Coronary artery (tissue), 2 donors: ENCODE measurements around the gene TAOK3.

Experiments used
- DNase-seq: peaks from one replicate; pipeline ENCODE4 v3.0.0-alpha.2; 2017; ENCODE audit warnings: low spot score
- H3K27ac ChIP-seq, 2 donors: fragments of 200-600 bp; sonication (generic); one replicate each; pipeline ENCODE4 v1.5.1; 2016 to 2019
- H3K4me3 ChIP-seq: fragments of 200-600 bp; sonication (generic); 2 replicates; pipeline ENCODE4 v1.5.1; 2016; ENCODE audit warnings: mild to moderate bottlenecking, moderate library complexity
- TF ChIP-seq, protein P1 (sequence below): fragments of 200-600 bp; sonication (generic); IDR thresholded peaks from one replicate; pipeline ENCODE4 v1.5.1; 2019; ENCODE audit warnings: antibody characterized with exemption

The TAOK3 gene

DNA sequence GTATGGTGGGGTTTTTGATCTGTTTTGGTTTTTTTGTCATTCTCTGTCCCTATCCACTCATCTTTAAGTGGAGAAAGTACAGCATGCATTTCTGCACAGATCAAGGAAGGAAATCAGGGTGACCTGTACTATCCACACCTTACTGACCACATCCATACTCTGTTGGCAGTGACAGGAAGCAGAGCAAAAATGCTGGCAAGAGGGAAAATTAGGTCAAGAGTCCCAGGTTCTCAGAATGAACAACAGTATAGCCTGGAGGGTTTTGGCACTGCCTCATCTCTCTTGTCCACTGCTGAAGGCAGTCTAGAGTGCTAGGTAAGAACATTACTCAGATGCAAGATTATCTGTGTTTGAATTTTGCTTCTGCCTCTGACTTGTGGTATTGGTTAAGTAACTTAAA, 70.7 kb downstream of the TAOK3 start:
- H3K27ac ChIP-seq: no peak overlapping the region
- no peak overlapping the region for H3K4me3 ChIP-seq
- no peak for DNase-seq
- TF ChIP-seq, protein P1, sequence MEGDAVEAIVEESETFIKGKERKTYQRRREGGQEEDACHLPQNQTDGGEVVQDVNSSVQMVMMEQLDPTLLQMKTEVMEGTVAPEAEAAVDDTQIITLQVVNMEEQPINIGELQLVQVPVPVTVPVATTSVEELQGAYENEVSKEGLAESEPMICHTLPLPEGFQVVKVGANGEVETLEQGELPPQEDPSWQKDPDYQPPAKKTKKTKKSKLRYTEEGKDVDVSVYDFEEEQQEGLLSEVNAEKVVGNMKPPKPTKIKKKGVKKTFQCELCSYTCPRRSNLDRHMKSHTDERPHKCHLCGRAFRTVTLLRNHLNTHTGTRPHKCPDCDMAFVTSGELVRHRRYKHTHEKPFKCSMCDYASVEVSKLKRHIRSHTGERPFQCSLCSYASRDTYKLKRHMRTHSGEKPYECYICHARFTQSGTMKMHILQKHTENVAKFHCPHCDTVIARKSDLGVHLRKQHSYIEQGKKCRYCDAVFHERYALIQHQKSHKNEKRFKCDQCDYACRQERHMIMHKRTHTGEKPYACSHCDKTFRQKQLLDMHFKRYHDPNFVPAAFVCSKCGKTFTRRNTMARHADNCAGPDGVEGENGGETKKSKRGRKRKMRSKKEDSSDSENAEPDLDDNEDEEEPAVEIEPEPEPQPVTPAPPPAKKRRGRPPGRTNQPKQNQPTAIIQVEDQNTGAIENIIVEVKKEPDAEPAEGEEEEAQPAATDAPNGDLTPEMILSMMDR: no peak

DNA sequence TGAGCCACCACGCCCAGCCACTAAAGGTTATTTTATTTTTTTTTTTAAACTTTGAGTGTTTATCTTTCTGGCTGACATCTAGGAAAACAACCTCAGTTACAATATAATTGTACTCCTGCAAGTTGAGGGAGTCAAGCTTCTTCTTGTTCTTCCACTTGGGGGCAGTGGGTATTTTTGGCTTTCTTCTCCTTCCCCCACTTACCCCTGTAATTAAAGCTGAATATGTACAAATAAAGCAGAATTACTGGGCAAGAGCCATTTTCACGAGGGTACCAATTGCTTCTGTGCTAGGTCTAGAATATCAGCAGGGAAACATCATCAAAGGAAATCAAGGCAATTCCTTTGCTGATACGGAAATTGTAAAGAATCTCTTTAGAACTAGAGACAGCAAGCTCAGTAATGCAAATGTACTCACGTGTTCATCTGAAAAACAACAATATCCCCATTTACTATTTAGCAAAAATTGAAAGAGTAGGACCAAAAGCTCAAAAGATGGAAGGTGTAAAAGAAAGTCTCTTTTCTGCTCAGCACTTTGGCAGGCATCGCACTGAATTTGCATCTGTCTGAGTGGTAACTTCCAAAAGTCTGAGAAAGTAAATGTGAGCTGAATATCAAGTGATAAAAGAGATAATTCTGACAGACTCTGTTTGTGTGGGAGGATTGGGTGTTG, 72.8 kb downstream of the TAOK3 start:
- H3K4me3 ChIP-seq: no peak overlapping the region
- no peak for DNase-seq

DNA sequence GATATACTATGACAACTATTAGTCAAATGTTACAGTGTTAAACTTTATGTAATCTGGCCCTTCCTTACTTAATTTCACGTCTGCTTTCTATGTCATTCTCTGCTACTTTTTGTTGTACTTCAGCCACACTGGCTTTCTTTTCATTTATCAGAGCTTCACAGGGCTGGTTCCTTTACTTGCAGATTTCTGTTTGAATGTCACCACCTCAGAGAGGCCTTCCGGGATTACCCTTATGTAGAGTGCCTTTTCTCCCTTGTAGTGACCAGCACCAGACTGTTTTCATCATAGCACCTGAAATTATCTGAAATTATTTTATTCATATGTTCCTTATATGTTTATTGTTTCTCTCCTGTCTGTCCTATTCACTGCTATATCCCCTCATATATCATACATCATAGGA, 75.4 kb downstream of the TAOK3 start:
- H3K27ac ChIP-seq: no peak overlapping the region
- TF ChIP-seq, protein P1: no peak

More for the DNA sequence above, 72.8 kb downstream of the TAOK3 start:
- TF ChIP-seq, protein P1: no peak
- H3K27ac ChIP-seq: no peak overlapping the region

DNA sequence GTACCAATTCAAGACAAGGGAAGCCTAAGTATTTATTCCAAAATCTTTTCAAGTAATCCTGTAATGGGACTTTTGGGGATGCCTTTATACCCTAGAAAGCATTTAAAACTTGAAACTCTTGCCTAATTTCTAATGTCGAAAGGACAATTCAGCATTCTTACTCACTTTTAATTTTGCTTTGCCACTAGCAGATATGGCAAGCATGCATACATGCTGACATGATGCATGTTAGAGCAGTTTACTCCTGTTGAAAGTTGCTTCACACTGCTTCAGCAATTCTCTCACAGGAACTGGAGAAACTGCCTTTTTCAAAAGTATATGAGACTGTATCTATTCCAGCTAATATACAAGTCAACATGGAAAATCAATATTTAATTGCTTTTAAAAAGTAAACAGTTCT, 79.9 kb downstream of the TAOK3 start:
- DNase-seq: no peak
- Histone ChIP-seq H3K4me3 (no peak overlapping the region), H3K27ac (no peak overlapping the region)
- TF ChIP-seq, protein P1: no peak

More for the DNA sequence above, 75.4 kb downstream of the TAOK3 start:
- DNase-seq: no peak
- no peak overlapping the region for H3K4me3 ChIP-seq

DNA sequence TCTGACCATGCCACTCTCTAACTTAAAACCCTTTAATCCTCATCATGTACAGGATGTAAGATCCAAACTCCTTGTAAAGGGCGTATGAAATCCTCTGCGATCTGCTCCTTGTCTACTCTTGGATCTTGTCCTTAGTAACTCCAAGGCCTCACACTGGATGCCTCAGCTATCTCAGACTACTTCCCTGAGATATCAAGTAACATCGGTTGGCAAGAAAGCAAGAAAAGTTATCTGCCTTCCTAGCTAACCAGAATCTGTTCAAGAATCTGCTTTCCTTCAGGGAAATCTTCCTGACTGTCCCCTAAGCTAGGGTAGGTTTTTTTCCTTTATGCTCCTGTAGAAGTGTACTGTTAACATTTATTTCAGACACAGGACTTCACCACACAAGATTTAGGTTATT, 82.6 kb downstream of the TAOK3 start:
- TF ChIP-seq, protein P1: no peak
- no peak for DNase-seq
- no peak overlapping the region for H3K27ac ChIP-seq
- H3K4me3 ChIP-seq: no peak overlapping the region

DNA sequence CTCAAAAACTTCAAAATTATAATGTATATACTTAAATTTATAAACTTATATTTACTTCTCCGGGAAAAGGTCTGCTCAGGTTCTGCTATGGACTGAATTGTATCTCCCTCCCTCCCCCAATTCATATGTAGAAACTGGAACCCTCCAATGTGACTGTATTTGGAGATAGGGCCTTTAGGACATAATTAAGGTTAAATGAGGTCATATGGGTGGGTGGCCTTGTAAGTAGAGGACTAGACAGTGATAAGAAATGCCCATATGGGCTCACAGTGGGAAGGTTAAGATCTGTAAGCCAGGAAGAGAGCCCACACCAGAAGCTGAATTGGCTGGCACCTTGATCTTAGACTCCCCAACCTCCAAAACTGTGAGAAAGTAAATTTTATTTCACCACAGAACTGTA, 84.5 kb downstream of the TAOK3 start:
- TF ChIP-seq, protein P1: no peak
- H3K4me3 ChIP-seq: no peak overlapping the region
- no peak overlapping the region for H3K27ac ChIP-seq
- DNase-seq: no peak

DNA sequence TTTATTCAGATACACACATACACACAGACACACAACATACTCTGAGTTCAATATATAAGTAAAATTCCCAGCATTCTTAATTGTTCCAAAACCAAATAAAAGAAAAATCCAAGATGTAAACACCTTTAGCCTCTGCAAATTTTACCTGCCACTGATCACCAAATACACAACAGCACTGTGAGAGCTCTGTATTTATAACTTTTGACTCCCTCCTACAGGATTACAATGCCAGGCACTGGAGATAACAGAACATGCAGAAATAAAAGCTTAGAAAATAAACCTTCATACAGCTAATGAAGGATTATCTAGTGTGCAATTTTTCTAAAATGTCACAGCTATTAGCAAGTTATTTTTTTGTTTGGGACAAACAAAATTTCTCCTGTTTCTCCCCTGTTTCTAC, 85.0 kb downstream of the TAOK3 start:
- no peak overlapping the region for H3K4me3 ChIP-seq
- DNase-seq: no peak
- TF ChIP-seq, protein P1: no peak
- H3K27ac ChIP-seq: no peak overlapping the region
